GM23248 (cell line): ENCODE measurements around the gene TRIP10. TPM values are rescaled to one million over a fixed set of nuclear protein-coding genes. Genes with fewer than 3 reads are reported as not detected.
"Not testable (repeated sequence)": the region's sequence is repeated elsewhere in the genome, so short reads cannot be mapped to it uniquely, and the experiment has no call there.

ENCODE experiments used
- DNase-seq: peaks from one replicate; pipeline ENCODE4 v3.0.0-alpha.2; 2015
- H2AFZ ChIP-seq: fragments of 200-600 bp; sonication (generic); 2 replicates; pipeline ENCODE4 v1.6.1; 2016; ENCODE audit warnings: antibody characterized with exemption
- H3F3A ChIP-seq: fragments of 200-600 bp; sonication (generic); 2 replicates; pipeline ENCODE4 v1.6.1; 2016; ENCODE audit warnings: mild to moderate bottlenecking, antibody characterized with exemption, mixed run types; ENCODE audit not compliant: insufficient read depth
- H3K27ac ChIP-seq: fragments of 200-600 bp; sonication (generic); 2 replicates; pipeline ENCODE4 v1.5.1; 2016; ENCODE audit warnings: mild to moderate bottlenecking
- H3K27me3 ChIP-seq: fragments of 200-600 bp; sonication (generic); replicated peaks from 2 replicates; pipeline ENCODE4 v1.6.1; 2016; ENCODE audit warnings: mild to moderate bottlenecking; ENCODE audit not compliant: insufficient read depth
- H3K36me3 ChIP-seq: fragments of 200-600 bp; sonication (generic); 2 replicates; pipeline ENCODE4 v1.6.1; 2016; ENCODE audit warnings: low read depth, mild to moderate bottlenecking
- H3K4me1 ChIP-seq: fragments of 200-600 bp; sonication (generic); 2 replicates; pipeline ENCODE4 v1.6.1; 2016; ENCODE audit warnings: mild to moderate bottlenecking; ENCODE audit not compliant: insufficient read depth
- H3K4me2 ChIP-seq: fragments of 200-600 bp; sonication (generic); one replicate; pipeline ENCODE4 v1.6.1; 2016; ENCODE audit warnings: mild to moderate bottlenecking; ENCODE audit not compliant: unreplicated experiment
- H3K4me3 ChIP-seq: fragments of 200-600 bp; sonication (generic); 2 replicates; pipeline ENCODE4 v1.5.1; 2016; ENCODE audit warnings: mild to moderate bottlenecking
- H3K79me2 ChIP-seq: fragments of 200-600 bp; sonication (generic); 2 replicates; pipeline ENCODE4 v1.6.1; 2016; ENCODE audit warnings: mild to moderate bottlenecking; ENCODE audit not compliant: insufficient read depth
- H3K9ac ChIP-seq: fragments of 200-600 bp; sonication (generic); 2 replicates; pipeline ENCODE4 v1.6.1; 2016; ENCODE audit warnings: mild to moderate bottlenecking
- H3K9me2 ChIP-seq: fragments of 200-600 bp; sonication (generic); 2 replicates; pipeline ENCODE4 v1.6.1; 2016; ENCODE audit warnings: mixed run types, mild to moderate bottlenecking, moderate library complexity; ENCODE audit not compliant: insufficient read depth
- H3K9me3 ChIP-seq: fragments of 200-600 bp; sonication (generic); one replicate; pipeline ENCODE4 v1.6.1; 2017; ENCODE audit warnings: low read depth
- H4K20me1 ChIP-seq: fragments of 200-600 bp; sonication (generic); 2 replicates; pipeline ENCODE4 v1.6.0; 2016; ENCODE audit not compliant: insufficient read depth
- EZH2 ChIP-seq: fragments of 200-600 bp; sonication (generic); IDR thresholded peaks from 2 replicates; pipeline ENCODE4 v1.6.1; 2018; ENCODE audit warnings: antibody characterized with exemption, mild to moderate bottlenecking; ENCODE audit not compliant: insufficient read depth, poor library complexity, severe bottlenecking
- EZH2phosphoT487 ChIP-seq: fragments of 200-600 bp; sonication (generic); IDR thresholded peaks from 2 replicates; pipeline ENCODE4 v1.6.1; 2018; ENCODE audit warnings: antibody characterized with exemption, moderate library complexity, mild to moderate bottlenecking, low read depth; ENCODE audit not compliant: insufficient read depth
- WGBS, 2 experiments: methylation state at CpG; one replicate each; pipeline ENCODE4 v1.1.6; 2015 to 2017; ENCODE audit warnings: low lambda C conversion rate in 2 of 2, low coverage in 1 of 2; ENCODE audit errors: missing lambda C conversion rate in 2 of 2; 5-methylcytosine and 5-hydroxymethylcytosine counted together
- in situ Hi-C: fragments of 300-500 bp; cut with MboI; formaldehyde crosslinking; loops from 2 replicates; pipeline ENCODE4 v1.15.0; 2020
- polyA plus RNA-seq: library from polyadenylated mRNA; unstranded; fragments of >200 nt; fragmentation: Nextera tagmentation; extraction: Ambion mirVana; gene quantifications from 2 replicates; pipeline ENCODE4 v1.2.1, GENCODE V29; 2016
- total RNA-seq: library from RNA; depleted of rRNA; stranded (reverse); fragments of >200 nt; shearing (Covaris generic); gene quantifications from 2 replicates; pipeline ENCODE4 v1.2.3, GENCODE V29; 2014

Gene TRIP10
- total and polyA plus RNA-seq, 2 experiments from 2014 or later, result 48.0 to 48.9 TPM

GRCh38 chr19:6793973-6794372 is 54.5 kb downstream of the TRIP10 start:
- Histone ChIP-seq H3K4me1 (no peaks in the 10 kb centered on the region), H3K4me2 (no peak overlapping the region), H3K27ac (no peak overlapping the region), H2AFZ (no peak overlapping the region), H3F3A (no peaks in the 10 kb centered on the region), H4K20me1 (no peaks in the 10 kb centered on the region), H3K9me2 (no peaks in the 10 kb centered on the region), H3K79me2 (no peaks in the 10 kb centered on the region), H3K9me3 (no peaks in the 10 kb centered on the region), H3K4me3 (no peak overlapping the region), H3K36me3 (no peaks in the 10 kb centered on the region), H3K27me3 (peaks cover 9% of the 10 kb centered on the region; the same call in 1 of the 2 replicates), H3K9ac (no peak overlapping the region)
- no peak for TF ChIP-seq EZH2
- no peak for TF ChIP-seq EZH2phosphoT487
- 48 to 54% methylated on average over 5 of the region's 5 CpGs for WGBS, 2 experiments
- no peak for DNase-seq
- in situ Hi-C loops, result no loop called here

GRCh38 chr19:6794686-6795431 is 55.4 kb downstream of the TRIP10 start:
- Histone ChIP-seq H3K27ac (no peak overlapping the region), H3K36me3 (no peaks in the 10 kb centered on the region), H4K20me1 (no peaks in the 10 kb centered on the region), H3K4me1 (no peaks in the 10 kb centered on the region), H3K27me3 (peaks cover 9% of the 10 kb centered on the region; the same call in 1 of the 2 replicates), H3K9ac (no peak overlapping the region), H3K79me2 (no peaks in the 10 kb centered on the region), H3K9me3 (no peaks in the 10 kb centered on the region), H2AFZ (no peak overlapping the region), H3K4me2 (no peak overlapping the region), H3K9me2 (no peaks in the 10 kb centered on the region), H3F3A (no peaks in the 10 kb centered on the region), H3K4me3 (no peak overlapping the region)
- in situ Hi-C loops, result no loop called here
- DNase-seq, result peak; percentile 4
- TF ChIP-seq EZH2 (no peak), EZH2phosphoT487 (no peak)
- WGBS, 2 experiments, result 64 to 68% methylated on average over 13 of the region's 13 CpGs

- H4K20me1 ChIP-seq, result no peaks in the 10 kb centered on the region
- no peaks in the 10 kb centered on the region for H3K79me2 ChIP-seq
- no peak overlapping the region for H3K9ac ChIP-seq
- no peak overlapping the region for H3K4me2 ChIP-seq
- H3K36me3 ChIP-seq, result no peaks in the 10 kb centered on the region
- H3F3A ChIP-seq, result no peaks in the 10 kb centered on the region
- TF ChIP-seq EZH2 (no peak), EZH2phosphoT487 (no peak)
- H3K9me2 ChIP-seq, result no peaks in the 10 kb centered on the region
- H3K27ac ChIP-seq, result no peak overlapping the region
- DNase-seq, result no peak
- 71 to 74% methylated on average over 4 of the region's 4 CpGs for WGBS, 2 experiments
- H2AFZ ChIP-seq, result no peak overlapping the region
- H3K4me1 ChIP-seq, result peaks cover 1% of the 10 kb centered on the region
- in situ Hi-C loops, result no loop called here
- no peaks in the 10 kb centered on the region for H3K9me3 ChIP-seq
- H3K4me3 ChIP-seq, result no peak overlapping the region
- peaks cover 7% of the 10 kb centered on the region; the same call in 1 of the 2 replicates for H3K27me3 ChIP-seq
These were observed 56.8 kb downstream of the TRIP10 start for GRCh38 chr19:6796278-6796677.

- 87 to 88% methylated on average over 8 to 9 of the region's 9 CpGs for WGBS, 2 experiments
- TF ChIP-seq EZH2 (no peak), EZH2phosphoT487 (no peak)
- Histone ChIP-seq H2AFZ (no peak overlapping the region), H3K4me2 (no peak overlapping the region), H3K9me3 (no peaks in the 10 kb centered on the region), H3K4me3 (no peak overlapping the region), H3F3A (no peaks in the 10 kb centered on the region), H3K36me3 (no peaks in the 10 kb centered on the region), H3K27me3 (peaks cover 3% of the 10 kb centered on the region; the same call in 1 of the 2 replicates), H4K20me1 (no peaks in the 10 kb centered on the region), H3K4me1 (peaks cover 7% of the 10 kb centered on the region), H3K9me2 (no peaks in the 10 kb centered on the region), H3K79me2 (no peaks in the 10 kb centered on the region), H3K9ac (no peak overlapping the region), H3K27ac (no peak overlapping the region)
- in situ Hi-C loops, result no loop called here
- no peak for DNase-seq
These were observed 58.2 kb downstream of the TRIP10 start for GRCh38 chr19:6797646-6798045.

- H3K4me1 ChIP-seq, result not testable (repeated sequence)
These were observed 60.8 kb downstream of the TRIP10 start for GRCh38 chr19:6800160-6800790.

More at GRCh38 chr19:6800160-6800790, 60.8 kb downstream of the TRIP10 start:
- H3K79me2 ChIP-seq, H3K27ac ChIP-seq, H3K36me3 ChIP-seq, H3K9me2 ChIP-seq, H2AFZ ChIP-seq, H3K4me2 ChIP-seq, H3F3A ChIP-seq, H3K4me3 ChIP-seq, H3K9me3 ChIP-seq, in situ Hi-C loops, DNase-seq, H3K27me3 ChIP-seq, H4K20me1 ChIP-seq, H3K9ac ChIP-seq: not testable (repeated sequence)
- WGBS, 2 experiments, result 78 to 79% methylated on average over 14 of the region's 14 CpGs
